HG02973 (cell line): Measurements from ENCODE around the gene MANSC1.

Source experiments
- ATAC-seq: cut with Tn5 transposase; IDR thresholded peaks from one replicate; pipeline ENCODE4 v1.9.1; 2021; ENCODE audit warnings: moderate library complexity; ENCODE audit not compliant: unreplicated experiment

Gene MANSC1

DNA sequence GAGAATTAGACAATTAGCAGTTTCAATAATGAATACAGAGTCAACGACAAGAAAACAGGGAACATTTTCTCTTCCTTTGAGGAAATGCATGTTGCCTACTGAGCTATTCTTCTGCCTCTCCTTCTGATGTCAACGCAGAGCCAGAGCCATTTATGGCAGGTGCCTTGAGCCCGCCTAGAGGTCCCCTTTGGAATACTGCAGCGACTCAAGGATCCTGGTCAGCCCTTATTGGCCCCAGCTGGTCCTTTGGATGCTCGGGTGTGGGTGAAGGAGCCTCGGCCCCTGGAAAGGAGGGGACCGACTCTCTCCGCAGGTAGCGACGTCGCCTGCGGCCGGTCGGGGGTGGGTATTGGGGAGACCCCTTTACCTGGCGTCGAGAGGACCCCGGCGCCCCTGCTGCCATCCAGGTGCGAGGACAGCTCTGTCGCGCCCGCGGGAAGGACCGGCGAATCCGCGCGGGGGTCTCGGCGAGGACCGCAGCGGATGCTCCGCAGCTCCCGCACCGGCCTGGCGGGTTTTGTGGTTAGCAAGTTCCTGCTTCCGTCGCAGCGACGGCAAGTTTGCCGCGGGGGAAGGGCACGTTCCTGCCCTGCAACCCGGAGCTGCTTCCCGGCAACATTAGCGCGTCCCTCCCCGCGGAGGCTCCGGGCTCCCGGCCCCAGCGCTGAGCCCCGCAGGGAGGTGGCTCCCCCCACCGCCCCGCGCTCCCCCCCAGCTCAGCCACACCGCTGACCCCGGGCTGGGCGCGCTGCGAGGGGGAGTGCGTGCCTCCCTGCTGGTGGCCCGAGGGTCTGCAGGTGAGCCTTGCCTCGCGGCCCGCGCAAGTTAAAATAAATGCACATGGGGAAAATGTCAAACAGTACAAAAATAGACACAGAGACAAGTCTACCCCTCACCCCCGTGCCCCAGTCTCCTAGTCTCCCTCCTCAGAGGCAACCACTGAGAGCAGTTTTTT, at the start of gene MANSC1:
MANSC1 (minus strand) TSS at position 532 of the 955 bp plus-strand sequence. CDS start 6,928 bp downstream, outside the sequence.
- ATAC-seq: no peak

DNA sequence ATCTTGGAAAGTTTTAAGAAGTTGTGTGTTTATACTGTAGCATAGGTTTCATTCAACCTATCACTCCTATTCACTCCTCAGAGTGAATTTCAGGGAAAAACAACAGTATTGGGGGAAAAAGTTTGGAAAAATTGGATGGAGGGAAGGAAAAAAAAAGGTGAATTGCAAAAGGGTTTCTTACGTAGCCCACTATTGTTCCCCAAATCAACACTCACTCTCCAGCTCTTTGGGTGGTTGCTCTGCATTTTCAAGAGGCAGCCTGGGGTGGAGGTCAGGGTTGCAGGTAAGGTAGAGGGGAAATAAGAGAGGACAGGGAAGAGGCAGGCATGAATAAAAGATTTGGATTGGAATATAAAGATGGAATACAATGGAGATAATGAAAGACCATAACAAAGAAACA, 49.1 kb upstream of the MANSC1 start:
- ATAC-seq: no peak

DNA sequence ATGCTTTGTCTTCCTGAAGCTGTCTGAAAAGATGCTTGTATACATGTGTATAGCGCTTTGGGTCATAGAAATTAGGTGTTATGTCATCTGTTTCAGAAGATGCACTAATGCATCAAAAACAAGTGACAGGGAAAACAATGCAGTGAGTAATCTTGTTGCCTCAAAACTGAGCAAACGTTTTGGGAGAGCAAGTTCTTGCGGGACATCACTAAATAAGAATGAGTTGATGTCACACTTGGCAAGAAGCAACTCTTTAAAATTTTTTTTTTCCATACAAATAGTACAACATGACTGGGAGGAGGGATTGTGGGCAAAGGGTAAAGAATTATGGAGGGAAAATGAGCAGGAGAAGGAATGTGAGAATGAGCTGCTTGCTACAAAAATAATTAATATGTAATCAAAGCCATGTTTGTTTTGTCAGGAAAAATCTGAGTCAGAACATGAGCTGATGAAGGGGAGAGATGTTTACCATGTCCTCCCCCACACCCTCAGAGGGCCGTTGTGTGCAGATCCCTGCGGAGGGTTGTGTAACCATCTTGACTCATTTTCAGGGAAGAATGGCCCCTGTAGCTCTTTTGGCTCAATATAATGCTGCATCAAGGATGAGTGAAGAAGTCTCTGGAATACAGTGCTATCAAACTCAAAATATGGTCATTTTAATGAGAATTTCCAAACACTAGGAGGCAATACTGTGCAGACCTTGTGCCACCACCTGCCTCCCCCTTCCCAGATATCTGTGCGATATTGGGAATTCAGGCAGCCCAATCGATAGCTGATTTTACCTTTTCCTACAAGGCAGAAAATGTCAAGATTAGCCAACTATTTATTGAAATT, 48.2 kb upstream of the MANSC1 start:
- ATAC-seq: no peak

DNA sequence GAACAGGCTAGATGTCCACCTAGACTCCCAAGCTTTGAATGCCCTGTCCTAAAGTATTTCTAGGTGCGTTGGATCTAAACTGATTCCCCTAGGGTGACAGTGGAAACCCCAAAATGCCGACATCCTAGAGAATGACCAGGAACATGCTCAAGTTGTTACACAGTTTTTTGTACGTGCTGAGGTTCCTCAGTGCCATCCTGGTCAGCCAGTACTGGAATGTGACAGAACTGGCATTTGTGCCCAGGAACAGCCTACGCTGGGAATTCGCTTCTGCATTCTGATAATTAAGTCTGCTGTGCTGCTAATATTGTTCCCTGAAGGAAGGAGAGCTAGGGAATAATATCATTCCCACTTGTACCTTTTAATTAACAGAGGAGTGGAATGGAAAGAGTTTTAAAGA, 47.1 kb upstream of the MANSC1 start:
- ATAC-seq: no peak

DNA sequence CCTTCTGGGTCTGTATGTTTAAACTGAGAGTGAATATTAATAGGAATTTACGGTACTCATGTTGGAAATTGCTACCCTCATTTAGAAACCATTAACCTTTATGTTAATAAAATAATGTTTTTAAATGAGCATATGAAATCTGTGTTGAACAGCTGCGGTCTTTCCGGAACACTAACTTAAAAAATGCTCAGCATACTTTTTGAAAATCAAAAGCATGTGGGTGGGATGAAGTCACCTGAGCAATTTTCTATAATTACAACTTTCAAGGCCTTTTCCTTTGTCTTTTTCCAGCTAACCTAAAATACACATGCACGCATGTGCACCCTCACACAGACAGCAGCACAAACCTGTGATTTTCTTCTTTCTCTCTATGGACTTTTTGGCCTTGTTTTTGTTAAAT, 46.7 kb upstream of the MANSC1 start:
- ATAC-seq: no peak

DNA sequence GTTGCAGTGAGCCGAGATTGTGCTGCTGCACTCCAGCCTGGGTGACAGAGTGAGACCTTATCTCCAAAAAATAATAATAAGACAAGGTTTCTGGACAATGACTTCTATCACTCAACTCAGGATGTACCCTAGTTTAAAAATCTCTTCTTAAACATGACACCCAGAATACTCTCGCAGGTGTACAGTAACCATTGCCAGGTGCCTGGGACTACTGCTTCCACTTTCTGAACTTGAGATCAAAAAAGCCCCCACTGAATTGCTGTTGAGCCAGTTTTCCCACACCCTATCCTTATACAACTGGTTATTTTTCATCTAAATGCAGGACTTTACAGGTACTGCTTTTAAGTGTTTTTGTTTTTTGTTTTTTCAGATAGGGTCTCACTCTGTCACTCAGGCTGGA, 43.1 kb upstream of the MANSC1 start:
- no peak for ATAC-seq

DNA sequence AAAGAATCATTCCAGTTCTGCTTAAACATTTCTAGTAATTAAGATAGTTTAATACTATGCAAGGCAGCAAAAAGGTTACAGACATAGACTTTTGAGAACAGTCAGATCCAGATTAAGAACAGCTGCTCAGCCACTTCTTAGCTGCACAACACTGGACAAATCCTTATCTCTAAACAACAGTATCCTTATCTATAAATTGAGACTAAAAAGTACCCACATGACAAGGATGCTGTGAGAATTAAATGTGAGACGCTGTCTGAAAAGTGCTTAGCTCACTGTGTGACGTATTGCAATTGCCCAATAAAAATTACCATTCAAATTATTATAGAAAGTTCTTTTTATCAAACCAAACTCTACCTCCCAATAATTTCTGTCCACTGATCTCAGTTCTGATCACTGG, 42.4 kb upstream of the MANSC1 start:
- no peak for ATAC-seq

DNA sequence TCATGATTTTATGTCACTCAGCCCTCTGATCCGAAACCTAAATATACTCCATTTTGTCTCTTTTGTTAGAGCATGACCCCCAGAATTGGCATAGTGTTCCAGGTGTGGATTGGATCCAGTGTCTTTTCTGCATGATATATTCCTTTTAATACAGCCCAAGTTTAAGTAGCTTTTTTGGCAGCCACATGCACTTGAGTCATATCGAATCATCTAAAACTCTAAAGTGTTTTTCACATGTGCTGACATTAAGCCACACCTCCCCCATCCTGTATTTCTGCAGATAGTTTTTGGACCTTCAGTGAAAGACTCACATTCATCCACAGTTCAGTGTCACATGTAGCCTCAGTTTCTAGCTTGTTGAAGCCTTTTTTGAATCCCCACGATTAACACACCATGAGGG, 37.5 kb upstream of the MANSC1 start:
- ATAC-seq: no peak

DNA sequence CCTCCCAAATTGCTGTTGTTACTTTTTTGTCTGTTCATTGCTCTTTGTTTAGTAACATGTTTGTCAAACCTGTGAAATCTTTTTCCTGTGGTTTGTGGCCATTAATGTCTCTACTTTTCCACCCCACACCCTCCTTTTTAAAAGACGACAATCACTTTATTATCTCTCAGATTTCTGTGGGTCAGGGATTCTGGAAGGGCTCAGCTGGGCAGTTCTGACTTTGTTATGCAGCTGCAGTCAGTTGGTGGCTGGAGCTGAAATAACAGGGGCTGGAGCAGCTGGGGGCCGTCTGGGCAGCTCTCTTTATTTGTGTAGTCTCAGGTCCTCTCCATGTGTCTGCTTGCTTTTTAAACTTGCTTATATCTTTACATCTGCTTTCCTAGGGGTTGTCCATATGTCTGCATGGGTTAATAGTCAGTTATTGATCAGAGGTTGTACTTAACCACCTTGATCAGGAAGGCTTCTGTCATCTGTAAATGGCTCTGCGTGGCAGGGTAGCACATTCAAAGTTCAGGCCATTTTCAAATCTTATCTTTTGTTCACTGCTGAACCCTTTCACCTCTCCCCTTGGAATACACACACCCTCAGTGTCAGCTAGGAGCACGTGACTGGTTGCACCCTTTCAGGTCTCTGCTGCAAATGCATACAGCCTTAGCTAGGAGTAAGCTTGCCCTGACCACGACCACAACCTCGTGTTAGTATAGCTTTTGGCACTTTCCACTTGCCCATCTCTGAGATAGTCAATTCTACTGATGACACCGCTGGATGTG, 34.7 kb upstream of the MANSC1 start:
- ATAC-seq: no peak

DNA sequence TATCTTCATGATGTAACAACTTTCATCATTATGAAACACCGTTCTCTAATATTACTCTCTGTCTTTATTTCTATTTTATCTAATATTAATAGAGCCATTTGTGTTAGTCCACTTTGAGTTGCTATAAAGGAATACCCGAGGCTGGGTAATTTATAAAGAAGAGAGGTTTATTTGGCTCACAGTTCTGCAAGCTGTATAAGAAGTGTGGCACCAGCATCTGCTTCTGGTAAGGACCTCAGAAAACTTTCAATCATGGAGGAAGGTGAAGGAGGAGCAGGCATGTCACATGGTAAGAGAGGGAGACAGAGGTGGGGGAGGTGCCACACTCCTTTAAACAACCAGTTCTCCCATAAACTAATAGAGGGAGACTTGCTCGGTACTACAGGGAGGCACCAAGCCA, 31.9 kb upstream of the MANSC1 start:
- ATAC-seq: no peak

DNA sequence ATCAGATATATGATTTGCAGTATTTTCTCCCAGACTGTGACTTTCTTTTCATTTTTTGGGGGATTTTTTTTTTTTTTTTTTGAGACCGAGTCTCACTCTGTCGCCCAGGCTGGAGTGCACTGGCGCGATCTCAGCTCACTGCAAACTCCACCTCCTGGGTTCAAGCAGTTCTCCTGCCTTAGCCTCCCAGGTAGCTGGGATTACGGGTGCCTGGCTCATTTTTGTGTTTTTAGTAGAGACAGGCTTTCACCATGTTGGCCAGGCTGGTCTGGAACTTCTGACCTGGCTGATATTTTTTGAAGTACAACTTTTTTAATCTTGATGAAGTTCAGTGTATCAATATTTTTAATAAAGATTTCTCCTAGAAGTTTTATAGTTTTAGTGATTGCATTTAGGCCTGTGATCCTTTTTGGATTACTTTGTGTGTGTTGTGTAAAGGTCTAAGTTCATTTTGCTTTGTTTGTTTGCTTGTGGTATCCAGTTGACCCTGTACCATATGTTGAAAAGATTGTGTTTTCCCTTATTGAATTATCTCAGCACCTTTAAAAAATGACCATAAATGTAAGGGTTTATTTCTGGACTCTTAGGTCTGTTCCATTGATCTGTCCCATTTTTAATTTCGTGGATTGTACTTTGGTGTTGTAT, 31.0 kb upstream of the MANSC1 start:
- no peak for ATAC-seq

DNA sequence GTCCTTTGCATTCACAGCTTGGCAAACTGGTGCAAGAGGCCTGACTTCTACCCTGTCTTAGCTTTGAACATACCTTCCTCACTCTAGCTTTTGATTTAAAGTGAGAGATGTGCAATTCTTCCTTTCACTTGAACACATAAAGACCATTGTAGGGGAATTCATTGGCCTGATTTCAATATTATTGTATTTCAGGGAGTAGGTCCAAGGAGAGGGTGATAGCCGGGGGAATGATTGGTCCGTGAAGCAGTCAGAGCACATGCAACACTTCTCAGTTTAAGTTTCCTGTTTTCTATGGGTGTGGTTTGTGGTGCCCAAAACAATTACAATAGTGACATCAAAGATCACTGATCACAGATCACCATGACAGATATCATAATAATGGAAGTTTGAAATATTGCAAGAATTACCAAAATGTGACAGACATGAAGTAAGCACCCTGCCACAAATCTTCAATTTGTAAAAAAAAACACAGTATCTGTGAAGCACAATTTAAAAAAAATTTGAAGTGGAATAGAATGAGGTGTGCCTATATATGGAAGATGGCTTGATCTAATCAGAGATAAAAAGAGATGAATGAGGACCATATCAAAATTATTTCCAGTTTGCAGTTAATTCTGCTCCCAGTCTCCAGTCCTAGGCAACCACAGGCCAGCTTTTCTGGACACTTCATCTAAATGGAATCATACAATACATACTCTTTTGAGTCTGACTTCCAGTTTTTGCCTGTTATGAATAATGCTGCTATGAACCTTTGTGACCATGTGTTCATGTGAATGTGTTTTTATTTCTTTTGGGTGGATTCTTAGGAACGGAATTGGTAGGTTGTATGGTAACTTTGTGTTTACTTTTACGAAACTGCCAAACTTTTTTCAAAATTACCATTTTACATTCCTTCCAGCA, 30.0 kb upstream of the MANSC1 start:
- no peak for ATAC-seq

DNA sequence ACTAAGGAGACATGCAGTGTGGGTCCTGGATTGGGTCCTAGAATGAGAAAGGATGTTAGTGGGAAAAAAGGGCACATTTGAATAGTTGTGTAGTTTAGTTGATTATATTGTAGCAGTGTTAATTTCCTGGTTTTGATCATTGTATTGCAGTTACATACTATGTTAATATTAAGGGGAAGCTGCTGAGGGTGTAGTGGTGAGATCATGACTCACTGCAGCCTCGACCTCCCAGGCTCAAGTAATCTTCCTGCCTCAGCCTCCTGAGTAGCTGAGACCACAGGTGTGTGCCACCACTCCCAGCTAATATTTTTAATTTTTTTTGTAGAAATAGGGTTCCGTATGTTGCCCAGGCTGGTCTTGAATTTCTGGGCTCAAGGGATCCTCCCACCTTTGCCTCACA, 28.6 kb upstream of the MANSC1 start:
- ATAC-seq: no peak

DNA sequence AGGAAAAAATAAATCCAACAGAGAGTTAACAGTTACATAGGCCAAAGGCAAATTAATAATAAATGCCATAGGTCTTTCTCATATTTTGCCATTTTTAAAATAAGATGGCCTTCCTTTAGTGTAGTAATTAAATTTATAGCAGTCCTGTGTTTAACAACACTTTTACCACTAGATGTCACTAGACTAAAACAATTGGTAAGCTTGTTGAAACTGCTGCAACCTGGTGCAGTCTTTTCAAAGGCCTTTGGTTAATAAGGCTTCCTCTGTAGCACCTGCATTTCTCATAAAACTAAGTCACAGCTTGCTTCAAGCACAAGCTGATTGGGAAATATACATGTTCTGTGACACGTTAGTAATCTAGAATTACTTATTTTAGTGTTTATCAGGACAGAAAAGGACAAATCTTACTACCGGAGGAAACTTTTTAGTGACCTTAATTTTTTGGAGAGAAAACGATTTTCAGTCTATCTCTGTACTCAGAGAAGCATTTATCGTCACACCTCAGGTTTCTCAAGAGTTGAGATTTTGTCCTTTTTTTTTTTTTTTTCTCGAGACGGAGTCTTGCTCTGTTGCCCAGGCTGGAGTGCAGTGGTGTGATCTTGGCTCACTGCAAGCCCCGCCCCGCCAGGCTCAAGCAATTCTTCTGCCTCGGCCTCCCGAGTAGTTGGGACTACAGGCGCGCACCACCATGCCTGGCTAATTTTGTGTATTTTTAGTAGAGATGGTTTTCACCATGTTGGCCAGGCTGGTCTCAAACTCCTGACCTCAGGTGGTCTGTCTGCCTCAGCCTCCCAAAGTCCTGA, 26.8 kb upstream of the MANSC1 start:
- peak; percentile 60 for ATAC-seq

DNA sequence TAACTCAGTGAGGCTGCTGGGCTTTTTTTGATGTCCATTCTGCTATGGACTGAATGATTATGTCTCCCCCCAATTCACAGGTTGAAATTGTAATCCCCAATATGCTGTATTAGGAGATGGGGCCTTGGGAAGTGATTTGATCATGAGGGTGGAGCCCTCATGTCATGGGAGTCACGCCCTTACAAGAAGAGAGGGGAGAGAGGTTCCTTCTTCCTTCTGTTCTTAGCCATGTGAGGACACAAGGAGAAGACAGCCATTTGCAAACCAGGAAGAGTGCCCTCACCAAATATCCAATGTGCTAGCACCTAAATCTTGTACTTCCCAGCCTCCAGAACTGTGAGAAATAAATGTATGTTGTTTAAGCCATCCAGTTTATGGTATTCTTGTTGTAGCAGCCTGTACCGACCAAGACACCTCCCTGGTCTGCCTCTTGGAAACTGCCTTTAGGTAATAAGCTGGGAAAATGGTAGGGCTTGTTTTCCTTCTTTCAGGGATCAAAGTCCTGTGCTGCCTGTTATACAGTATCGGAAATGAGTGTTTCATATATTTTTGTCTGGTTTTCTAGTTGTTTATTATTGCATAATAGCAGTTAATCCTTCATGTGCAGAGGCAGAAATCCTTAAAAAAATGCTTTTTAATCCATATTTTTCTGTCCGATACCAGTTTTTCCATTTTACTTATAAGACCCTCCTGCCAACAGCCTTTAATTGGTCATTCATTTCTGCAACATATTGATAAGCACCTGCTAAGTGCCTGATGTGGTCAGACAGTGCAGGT, 23.1 kb upstream of the MANSC1 start:
- no peak for ATAC-seq

DNA sequence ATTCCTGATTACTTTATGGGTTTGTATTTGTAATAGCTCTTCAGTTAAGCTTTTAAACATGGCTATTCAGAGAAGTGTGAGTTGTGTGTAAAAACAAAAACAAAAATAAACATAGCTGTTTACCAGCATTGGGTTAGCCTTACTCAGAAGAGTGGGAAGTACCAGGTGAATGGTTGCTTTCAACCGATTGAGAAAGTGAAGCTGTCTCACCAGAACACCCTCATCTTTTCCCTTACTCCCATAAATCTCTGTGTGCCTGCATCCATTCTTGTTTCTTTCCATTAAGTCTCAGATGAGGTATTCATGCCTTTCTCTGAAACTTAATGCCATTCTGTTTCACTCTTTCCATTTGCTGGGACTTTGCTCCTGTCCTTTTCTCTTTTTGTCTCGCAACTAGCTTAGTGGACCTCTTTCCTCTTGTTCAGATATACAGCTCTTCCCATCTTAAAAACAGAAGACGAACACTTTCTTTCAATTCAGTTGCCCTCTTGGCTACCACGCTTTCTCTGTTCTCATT, 17.5 kb upstream of the MANSC1 start:
- no peak for ATAC-seq

DNA sequence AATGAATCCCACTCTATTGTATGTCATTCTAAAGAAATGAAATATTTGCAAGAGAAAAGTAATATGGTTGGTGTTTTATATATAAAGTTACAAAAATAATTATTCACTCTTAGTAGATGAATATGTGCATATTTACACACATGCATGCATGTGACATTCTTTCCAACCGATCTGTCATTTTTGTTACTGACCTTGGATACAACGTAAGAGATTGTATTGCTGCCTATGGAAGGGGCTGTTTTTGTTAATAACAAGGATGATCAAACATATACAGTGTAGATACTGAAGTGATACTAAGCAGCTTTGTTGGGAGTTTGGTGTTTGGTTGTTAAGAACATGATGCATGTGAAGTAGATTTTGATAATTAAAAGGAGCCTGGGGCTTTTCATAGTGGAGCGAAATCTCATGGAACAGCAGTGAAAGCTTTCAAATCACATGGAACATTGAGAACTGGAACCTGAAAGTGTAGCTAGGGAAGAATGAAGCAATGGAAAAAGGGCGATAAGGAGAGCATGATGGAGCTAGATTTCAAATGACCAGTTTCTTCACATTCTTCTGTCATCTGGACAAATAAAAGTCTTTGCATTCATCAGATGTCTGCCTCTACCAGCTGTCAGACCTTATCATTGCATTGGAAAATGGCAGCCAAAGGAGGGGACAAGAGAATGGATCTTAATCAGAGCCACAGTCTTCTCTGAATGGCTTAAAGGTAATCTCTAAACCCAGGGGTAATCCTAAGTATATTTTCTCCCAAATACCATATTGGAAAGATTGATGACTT, 16.8 kb upstream of the MANSC1 start:
- no peak for ATAC-seq
